Measurements from ENCODE around the gene SLC9A9. TPM values are rescaled to one million over a fixed set of nuclear protein-coding genes. Genes with fewer than 3 reads are reported as not detected.

Gene SLC9A9
- total RNA-seq, 4 donors from 2014 or later, result 1.1 to 15.9 (median 9.7) TPM

GRCh38 chr3:143258692-143259091 is 589.6 kb downstream of the SLC9A9 start:
- WGBS, 2 donors (ENCODE audit: low coverage in 1 of 2), result 94 to 97% methylated on average over 4 of the region's 4 CpGs
- no peak for DNase-seq
- Histone ChIP-seq H3K36me3 (no peaks in the 10 kb centered on the region), H3K27ac (no peak overlapping the region), H3K9me3 (no peaks in the 10 kb centered on the region), H3K4me1 (no peaks in the 10 kb centered on the region), H3K27me3 (no peaks in the 10 kb centered on the region), H3K4me3 (no peak overlapping the region)
- intact Hi-C loops (cut with DNase I; ENCODE audit: low total_unique reads), result no loop called here
- in situ Hi-C loops (cut with MboI; ENCODE audit: low pct_ligation_motif_present in 1 of 4, low pct_unique_long_range_greater_than_20kb in 1 of 4, low sequenced_read_pairs in 3 of 4), result no loop called here
- TF ChIP-seq POLR2AphosphoS5 (IDR thresholded peaks at IDR 0.05) (no peak), EP300 (IDR thresholded peaks at IDR 0.05; ENCODE audit: low read depth) (no peak), CTCF (IDR thresholded peaks at IDR 0.05) (no peak), POLR2A (IDR thresholded peaks at IDR 0.05) (no peak)

- TF ChIP-seq POLR2A (IDR thresholded peaks at IDR 0.05), result no peak
- TF ChIP-seq EP300 (IDR thresholded peaks at IDR 0.05; ENCODE audit: low read depth), result no peak
- TF ChIP-seq POLR2AphosphoS5 (IDR thresholded peaks at IDR 0.05), result no peak
- no peak for TF ChIP-seq CTCF (IDR thresholded peaks at IDR 0.05)
- in situ Hi-C loops (cut with MboI; ENCODE audit: low pct_ligation_motif_present in 1 of 4, low pct_unique_long_range_greater_than_20kb in 1 of 4, low sequenced_read_pairs in 3 of 4), result no loop called here
- Histone ChIP-seq H3K36me3 (no peaks in the 10 kb centered on the region), H3K27ac (no peak overlapping the region), H3K9me3 (no peaks in the 10 kb centered on the region), H3K4me1 (no peaks in the 10 kb centered on the region), H3K4me3 (no peak overlapping the region), H3K27me3 (no peaks in the 10 kb centered on the region)
- DNase-seq, result no peak
- intact Hi-C loops (cut with DNase I; ENCODE audit: low total_unique reads), result no loop called here
These were observed 591.9 kb downstream of the SLC9A9 start for GRCh38 chr3:143256416-143256815.

GRCh38 chr3:143255739-143256138 is 592.5 kb downstream of the SLC9A9 start:
- intact Hi-C loops (cut with DNase I; ENCODE audit: low total_unique reads), result no loop called here
- in situ Hi-C loops (cut with MboI; ENCODE audit: low pct_ligation_motif_present in 1 of 4, low pct_unique_long_range_greater_than_20kb in 1 of 4, low sequenced_read_pairs in 3 of 4), result no loop called here
- Histone ChIP-seq H3K4me1 (no peaks in the 10 kb centered on the region), H3K4me3 (no peak overlapping the region), H3K9me3 (no peaks in the 10 kb centered on the region), H3K36me3 (no peaks in the 10 kb centered on the region), H3K27ac (no peak overlapping the region), H3K27me3 (no peaks in the 10 kb centered on the region)
- no peak for DNase-seq
- TF ChIP-seq POLR2AphosphoS5 (IDR thresholded peaks at IDR 0.05) (no peak), POLR2A (IDR thresholded peaks at IDR 0.05) (no peak), CTCF (IDR thresholded peaks at IDR 0.05) (no peak), EP300 (IDR thresholded peaks at IDR 0.05; ENCODE audit: low read depth) (no peak)

DNA sequence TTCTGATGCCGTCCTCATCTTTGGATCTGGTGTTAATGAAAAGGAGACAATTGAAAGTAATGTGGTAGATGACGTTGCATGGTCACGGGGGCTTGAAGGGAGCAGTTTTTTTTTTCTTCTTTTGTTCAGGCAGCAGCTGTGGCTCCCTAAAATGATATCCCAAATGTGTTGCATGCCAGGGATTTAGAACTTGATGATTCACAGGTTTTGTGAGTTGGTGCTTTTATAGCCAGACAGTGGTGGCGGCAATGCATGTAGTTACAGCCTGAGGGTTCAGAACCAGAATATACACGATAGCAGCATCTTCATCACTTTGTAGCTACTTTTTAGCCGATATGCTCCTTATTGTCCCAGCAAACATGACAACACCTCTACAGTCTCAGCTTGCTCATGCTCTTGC is 595.3 kb downstream of the SLC9A9 start:
- Histone ChIP-seq H3K27me3 (no peaks in the 10 kb centered on the region), H3K4me1 (no peaks in the 10 kb centered on the region), H3K27ac (no peak overlapping the region), H3K9me3 (no peaks in the 10 kb centered on the region), H3K36me3 (no peaks in the 10 kb centered on the region), H3K4me3 (no peak overlapping the region)
- in situ Hi-C loops (cut with MboI; ENCODE audit: low pct_ligation_motif_present in 1 of 4, low pct_unique_long_range_greater_than_20kb in 1 of 4, low sequenced_read_pairs in 3 of 4) (no loop called here), intact Hi-C loops (cut with DNase I; ENCODE audit: low total_unique reads) (no loop called here)
- 87 to 100% methylated on average over 2 to 6 of the region's 6 CpGs for WGBS, 2 donors (ENCODE audit: low coverage in 1 of 2)
- TF ChIP-seq POLR2AphosphoS5 (IDR thresholded peaks at IDR 0.05), result no peak
- no peak for TF ChIP-seq EP300 (IDR thresholded peaks at IDR 0.05; ENCODE audit: low read depth)
- TF ChIP-seq CTCF (IDR thresholded peaks at IDR 0.05), result no peak
- TF ChIP-seq POLR2A (IDR thresholded peaks at IDR 0.05), result no peak
- no peak for DNase-seq

Measured in transverse colon (tissue), 4 donors.